ENCODE measurements around the gene ZNF740.
A peak's percentile ranks its signal among the peaks of the same experiment; 100 is the strongest.

The ZNF740 gene

DNA sequence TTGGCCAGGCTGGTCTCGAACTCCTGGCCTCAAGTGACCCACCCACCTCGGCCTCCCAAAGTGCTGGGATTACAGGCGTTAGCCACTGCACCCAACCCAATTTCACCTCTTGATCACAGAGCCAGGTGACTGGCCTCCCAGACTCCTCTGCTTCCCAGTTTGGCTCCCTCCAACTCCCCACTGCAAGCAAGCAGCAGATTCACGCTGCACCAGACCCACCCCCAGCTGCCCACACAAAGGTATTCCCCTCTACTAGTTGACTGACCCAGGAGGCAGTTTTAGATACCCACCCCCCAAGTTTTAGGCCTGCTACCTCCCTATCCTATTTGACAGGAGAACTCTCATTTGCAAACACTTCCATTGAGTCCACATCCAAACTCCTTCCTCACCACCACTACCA, 46.3 kb downstream of the ZNF740 start:
- DNase-seq (ENCODE audit: low read depth, low spot score), result no peak

DNA sequence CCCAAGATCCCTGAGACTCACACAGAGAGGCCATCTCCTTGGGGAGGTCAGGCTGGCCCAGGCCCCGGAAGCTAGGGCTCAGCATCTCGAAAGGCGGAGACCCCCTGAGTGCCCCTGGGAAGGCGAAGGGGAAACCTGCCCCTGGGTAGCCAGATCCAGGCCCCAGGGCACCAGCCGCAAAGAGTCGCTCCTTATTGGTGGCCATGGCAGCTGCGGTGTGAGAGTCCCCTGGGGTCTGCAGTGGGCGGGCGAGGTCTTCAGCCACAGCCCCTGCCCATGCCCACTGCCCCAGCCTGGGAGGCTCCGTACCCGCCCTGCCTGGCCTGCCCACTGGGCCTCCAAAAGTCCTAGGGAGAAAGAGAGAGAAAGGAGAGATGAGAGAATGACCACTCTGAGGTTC, 46.8 kb downstream of the ZNF740 start:
- DNase-seq (ENCODE audit: low read depth, low spot score), result no peak

DNA sequence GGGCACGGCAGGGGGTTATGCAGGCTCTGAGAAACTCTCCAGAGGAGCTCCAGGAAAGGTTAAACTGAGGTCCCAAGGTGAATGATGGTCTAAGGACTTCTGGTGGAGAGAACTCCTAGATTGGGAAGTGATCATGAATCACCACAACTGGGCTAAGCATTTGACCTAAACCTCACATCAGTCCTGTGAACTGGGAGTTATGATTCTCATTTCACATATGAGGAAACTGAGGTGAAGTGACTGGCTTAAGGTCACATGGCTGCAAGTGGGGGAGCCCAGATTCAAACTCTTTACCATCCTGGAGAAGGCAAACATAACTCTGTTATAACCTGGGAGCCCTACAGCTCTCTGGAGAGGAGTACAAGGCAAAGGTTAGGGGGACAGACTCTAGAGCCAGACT, 47.3 kb downstream of the ZNF740 start:
- DNase-seq (ENCODE audit: low read depth, low spot score), result no peak

DNA sequence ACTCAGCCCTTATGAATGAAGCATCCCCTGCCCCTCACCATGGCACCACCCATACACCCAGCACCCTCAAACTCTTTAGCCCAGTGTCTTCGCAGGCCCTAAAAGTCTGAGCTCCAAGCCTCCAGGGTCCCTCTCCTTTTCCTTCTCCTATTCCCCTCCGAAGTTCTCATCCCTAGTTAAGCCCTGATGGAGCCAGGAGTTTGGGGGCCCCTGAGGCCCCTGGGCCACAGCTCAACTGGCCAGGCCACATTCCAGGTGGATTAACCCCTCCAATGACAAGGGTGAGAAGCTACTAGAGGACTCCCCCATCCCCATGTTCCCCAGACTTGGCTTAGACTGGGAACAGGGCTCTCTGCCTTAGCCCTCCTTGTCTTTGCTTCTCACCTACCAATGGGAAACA, 48.9 kb downstream of the ZNF740 start:
- DNase-seq (ENCODE audit: low read depth, low spot score), result no peak

DNA sequence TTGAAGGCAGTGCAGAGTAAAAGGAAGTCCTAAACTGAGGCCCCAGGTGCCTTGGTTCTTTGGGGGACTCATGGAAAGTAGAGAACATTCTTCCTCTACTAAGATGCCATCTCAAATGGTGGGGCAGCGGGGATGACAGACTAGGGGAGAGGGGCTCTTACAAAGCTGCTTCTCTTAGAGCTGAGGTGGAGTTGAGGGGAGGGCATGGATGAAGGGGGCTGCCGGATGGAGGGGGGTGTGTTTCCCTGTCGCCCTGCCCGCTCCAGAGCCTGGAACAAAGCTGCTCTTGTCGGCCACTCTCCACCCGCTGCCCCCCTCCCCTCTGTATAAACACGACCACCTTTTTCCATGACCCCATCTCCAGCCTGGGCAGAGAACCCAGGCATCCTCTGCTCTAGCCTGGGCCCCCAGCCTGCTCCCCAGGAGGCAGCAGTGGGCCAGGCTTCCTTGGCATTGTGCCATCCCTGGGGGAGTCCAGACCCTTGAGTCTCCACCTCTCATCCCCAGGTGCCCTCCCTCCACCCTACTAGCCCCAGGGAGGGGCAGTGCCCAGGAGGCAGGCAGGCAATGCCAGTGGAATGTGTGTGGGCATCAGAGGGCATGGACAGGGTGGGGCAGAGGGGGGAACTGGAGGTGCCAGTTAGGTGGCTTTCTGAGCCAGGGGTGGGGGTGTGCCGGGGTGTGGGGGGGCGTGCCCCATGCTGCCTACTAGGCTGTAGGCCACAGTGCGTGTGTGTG, 49.8 kb downstream of the ZNF740 start:
- peak; percentile 16 for DNase-seq (ENCODE audit: low read depth, low spot score)

DNA sequence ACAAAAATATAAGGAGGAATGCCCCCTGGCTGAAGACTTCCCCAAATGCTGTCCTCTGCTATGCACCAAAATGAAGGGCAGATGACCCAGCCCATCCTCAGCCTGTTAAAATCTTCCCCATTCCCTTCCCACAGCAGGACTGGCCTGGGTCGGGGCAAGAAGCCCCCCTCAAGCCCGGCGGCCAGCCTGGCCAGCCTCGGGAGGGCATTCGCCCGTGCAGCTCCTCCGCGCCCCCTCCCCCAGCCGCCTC, 51.1 kb downstream of the ZNF740 start:
- no peak for DNase-seq (ENCODE audit: low read depth, low spot score)

DNA sequence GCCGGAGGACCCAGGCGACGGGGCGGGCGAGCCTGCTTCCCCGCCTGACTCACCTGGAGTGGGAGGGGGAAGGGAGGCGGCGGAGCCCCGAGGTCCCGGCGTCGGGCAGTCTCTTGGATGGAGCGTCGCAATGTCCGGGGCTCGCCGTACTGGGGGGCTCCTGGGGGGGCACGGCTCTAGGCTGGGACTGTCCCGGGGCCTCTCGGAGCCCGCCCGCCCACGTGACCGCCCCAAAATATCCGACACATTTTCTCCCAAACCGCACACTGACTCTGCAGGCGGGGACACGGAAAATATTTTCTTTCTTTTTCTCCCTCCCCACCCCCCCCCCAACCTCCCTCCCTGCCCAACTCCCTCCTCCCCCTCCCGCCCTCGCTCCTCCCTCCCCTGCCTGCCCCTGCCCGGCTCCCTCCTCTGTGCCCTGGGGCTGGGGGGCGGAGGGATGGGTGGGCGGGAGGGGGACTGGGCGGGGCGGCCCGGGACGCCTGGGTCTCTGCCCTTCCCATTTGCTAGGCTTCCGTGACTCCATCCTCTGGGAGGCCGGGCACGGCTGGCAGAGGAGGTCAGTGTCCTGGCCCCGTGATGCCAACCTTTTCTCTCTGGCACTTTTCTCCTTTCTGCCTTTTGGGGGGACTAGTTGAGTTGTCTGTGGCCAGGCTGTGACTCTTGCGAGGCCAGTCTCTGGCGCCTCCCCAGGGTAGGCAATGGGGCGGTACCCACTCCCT, 51.6 kb downstream of the ZNF740 start, which contains the start of gene RARG:
TSS of gene RARG (minus strand) at position 289 of the 725 bp plus-strand sequence. CDS start 4,664 bp downstream, outside the sequence.
- DNase-seq (ENCODE audit: low read depth, low spot score), result peak; percentile 81

DNA sequence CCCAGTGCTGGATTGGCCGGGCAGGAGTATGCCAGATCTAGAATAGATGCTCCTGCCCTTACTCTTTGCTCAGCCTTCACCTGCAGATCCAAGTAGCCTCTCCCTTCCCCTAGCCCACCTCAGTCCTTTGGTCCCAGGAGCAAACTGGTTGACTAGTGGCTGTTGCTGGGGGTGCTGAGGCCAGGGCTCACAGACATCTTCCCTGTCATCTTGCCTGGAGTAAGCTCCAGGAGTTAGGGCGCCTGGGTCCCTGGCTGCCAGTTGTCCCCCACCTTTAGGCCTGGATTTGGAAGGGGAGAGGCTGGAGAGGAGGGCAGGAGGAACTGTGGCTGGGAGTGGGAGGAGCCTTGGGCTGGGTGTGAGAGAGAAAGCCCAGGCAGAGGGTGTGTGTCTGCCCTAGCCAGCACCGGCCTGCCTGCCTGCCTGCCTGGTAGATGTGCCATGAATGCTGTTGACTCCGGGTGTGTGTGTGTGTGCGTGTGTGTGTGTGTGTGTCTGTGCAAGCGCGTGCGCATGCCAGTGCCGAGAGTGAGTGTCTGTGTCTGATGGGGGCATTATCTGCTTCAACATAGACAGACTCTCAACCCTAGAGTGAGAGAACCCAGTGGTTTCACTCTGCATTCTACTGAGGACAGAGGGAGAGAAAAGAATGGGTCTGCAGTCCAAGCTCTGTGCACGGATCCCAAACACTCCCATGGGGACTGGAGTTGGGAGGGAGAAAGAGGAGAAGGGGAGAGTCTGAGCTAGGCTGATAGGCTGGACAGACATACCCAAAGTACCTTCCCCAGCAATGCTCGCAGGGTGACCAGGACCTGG, 52.3 kb downstream of the ZNF740 start:
- DNase-seq (ENCODE audit: low read depth, low spot score), result peak; percentile 59

DNA sequence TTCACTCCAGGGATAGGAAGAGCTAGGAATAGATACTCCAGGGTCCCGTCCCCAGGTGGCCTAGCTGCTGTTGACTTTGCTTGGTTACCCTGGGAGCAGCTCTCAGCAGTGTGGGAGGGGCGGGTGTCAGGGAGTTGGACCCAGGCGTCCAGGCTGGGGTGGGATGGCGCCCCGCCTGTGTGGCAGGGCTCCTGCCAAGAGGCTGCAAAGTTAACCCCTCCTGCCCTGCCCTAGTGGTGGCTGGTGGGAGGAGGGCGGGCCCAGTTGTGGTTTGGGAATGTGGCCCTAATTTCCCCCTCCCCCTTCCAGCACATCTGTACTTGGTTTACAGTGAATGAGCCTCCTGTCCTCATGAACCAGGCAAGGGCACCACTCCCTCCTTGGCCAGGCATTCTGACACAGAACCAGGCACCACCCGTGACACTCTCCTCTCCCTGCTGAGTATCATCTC, 53.2 kb downstream of the ZNF740 start:
- DNase-seq (ENCODE audit: low read depth, low spot score), result no peak

DNA sequence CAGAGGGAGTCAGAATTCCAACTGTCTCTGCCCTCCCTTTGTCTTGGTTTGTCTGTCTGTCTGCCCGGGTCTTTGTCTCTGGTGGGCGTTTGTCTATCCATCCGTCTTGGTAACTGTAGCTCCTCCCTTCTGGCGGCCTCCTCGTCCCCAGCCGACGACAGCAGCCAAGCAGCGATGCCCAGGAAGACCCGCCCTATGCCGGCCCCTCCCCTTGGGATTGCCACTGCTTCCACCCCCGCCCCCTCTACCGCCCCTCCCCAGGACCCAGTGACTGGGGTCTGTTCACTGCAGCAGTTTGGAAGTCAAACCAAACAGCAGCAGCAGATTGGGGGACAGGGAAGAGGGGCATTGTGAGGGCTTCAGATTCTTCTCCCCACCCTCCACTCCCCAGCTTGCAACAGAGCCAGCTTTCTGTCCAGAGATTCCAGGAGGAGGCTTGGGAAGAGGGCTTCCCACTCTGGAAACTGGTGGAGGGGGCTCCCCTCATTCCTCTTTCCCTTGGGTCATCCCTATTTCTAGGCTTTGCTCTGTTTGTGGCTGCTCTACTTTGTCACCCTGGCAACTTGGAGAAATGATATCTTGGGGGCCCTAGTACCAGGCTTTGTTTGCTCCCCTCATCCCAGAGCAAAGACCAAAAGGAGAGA, 53.9 kb downstream of the ZNF740 start:
- DNase-seq (ENCODE audit: low read depth, low spot score), result peak; percentile 36

DNA sequence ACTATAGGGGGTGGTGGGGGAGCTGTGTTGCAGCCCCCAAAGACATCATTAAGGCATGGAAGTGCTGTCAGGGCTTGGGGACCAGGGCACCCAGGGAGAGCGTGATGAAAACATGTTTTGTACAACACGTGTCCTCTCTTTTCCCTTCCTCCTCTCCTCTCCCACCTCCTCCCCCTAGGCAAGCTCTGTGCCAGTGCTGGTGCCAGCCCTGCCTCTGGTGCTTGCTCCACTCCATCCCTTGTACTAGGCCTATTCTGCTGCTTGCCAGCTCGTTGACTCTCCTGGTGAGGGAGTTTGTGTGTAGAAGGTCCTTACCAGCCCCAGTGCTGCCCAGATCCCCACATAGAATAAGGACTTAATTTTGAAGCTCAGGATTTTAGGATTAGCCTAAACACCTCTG, 54.6 kb downstream of the ZNF740 start:
- no peak for DNase-seq (ENCODE audit: low read depth, low spot score)

DNA sequence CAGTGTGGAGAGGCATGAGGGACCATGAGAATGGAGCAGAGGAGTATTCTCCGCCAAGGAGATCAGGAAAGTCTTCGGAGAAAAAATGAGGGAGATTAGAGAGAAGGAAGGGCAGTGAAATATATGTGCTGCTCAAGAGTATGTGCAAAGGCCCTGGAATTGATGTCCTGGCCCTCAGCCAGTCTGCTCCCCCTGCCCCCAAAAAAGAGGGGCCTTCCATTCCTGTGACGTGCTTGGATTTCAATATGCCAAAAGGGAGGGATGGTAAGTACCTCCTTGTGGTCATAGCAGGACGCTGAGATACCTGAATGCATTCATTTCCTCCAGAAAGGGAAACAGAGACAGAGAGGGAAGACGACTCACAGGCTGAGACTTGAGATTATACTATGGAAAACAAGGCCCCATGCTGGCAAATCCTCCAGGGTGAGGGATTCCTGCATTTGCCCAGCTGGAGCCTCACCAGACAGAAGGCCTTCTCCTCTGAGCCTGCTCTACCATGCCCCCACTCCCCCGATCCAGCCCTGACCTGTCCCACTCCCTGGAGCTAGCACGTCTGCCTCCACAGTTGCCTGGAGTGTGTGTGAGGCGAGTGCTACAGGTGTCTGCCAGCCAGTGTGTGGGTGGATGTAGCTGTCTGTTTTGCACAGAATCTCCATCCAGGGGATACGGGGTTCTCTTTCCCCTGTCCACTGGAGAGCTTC, 55.4 kb downstream of the ZNF740 start:
- DNase-seq (ENCODE audit: low read depth, low spot score), result no peak

DNA sequence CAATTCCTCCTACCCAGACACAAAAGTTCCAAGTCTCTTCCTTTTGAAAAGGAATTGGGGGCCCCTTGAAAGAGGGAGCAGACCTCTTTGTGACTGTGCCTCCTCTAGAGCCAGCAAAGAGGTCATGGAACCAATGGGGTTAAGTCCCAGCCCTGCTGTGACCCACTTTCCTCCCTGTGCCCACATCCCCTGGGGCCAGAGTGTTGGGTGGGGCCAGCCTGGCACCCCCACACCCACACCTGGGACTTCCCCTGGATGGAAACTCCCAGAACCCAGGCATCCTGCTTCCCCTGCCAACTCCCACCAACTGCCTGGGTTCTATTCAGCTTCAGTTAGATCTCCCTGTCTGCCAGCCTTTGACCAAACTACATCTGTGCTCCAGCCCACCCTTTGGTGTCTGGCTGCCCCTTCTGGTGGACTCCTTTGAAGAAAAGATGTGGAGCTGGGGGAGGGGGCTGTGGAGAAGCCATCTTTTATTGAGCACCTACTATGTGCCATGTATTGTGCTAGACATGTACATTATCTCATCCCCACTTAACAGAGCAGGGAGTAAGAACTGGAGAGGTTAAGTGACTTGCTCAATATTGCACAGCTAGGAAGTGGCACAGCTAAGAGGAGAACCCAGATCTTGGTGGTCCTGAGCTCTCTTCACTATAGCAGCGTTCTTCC, 56.1 kb downstream of the ZNF740 start:
- DNase-seq (ENCODE audit: low read depth, low spot score), result no peak

DNA sequence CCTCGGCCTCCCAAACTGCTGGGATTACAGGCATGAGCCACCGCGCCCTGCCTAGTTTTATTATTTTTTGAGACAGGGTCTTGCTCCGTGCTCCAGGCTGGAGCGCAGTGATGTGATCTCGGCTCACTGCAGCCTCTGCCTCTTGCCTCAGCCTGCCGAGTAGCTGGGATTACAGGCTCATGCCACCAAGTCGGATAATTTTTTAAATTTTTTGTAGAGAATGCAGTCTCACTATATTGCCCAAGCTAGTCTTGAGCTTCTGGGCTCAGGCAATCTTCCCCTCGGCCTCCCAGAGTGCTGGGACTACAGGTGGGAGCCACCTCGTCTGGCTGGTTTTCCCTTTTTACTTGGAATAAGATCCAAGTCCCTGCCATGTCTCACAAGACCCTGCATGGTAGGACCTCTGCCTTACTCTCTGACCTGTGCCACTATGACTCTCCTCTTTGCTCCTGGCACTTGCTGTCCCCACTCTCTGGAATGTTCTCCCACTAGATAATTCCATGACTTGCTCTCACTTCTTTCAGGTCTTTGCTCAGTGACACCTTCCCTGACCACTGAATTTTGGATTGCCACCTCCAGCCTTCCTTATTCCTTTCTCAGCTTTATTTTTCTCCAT, 59.2 kb downstream of the ZNF740 start:
- no peak for DNase-seq (ENCODE audit: low read depth, low spot score)

DNA sequence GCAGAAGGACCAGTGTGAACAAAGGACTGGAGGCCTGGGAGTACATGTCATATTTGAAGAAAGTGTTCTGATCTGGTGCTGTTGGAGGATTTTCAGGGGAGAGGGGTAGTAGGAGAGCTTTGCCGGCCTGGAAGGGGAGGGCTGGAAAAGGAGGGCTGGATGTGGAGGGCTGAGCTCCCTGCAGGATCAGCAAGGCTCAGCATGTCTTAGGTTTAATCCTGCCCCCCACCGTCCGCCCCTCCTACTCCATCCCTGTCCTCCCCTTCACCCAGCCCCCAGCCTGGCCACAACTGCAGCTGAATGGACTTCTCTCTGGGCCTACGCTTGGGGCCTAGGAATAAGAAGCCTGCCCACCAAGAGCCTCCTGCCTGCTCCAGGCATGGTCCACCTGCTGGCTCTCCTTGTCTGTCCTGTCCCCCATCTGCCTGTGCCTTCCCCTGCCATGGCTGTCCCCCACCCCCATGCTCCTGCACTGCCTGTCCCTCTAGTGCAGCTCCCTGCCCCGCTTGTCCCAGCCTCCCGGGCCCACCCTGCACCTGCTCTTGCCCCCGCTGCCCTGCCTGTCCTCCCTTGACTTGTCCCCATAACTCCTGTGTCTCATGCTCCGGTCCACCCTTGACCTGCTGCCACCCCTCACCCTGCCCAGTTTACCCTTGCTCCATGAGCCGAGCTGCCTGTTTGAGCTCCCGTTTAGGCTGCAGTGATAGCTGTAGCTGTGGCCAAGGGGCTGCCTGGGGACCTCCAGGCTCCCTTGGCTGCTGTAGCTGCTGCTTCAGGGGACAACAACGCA, 61.3 kb downstream of the ZNF740 start:
- DNase-seq (ENCODE audit: low read depth, low spot score), result no peak

DNA sequence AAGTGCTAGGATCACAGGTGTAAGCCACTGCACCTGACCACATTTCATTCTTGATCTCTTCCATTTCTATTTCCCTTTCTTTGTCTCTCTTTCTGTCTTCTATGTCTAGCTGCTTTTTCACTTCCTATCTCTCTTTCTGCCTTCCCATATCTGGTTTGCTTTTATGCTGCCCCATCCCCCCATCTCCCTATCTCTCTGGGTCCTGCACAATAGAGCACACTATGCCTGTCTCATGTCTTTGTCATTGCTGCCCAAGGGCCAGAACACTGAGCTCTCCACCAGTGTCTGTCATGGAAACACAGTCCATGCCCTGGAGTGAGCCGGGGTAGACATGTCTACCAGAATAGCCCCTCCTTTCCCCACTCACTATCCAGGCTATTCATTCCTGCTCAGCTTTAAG, 63.8 kb downstream of the ZNF740 start:
- DNase-seq (ENCODE audit: low read depth, low spot score), result no peak

Measured in astrocyte of the hippocampus (primary cell).